D721Med (cell line): Measurements from ENCODE around the gene FAM149A.
A peak's percentile ranks its signal among the peaks of the same experiment; 100 is the strongest.

Source experiments
- DNase-seq: peaks from one replicate; pipeline ENCODE4 v3.0.0; 2011; ENCODE audit warnings: low spot score; ENCODE audit not compliant: insufficient read length
- FAIRE-seq: peaks from 2 replicates; lab custom pipeline; 2011; peaks lifted over from hg19 to GRCh38; lab: Jason Lieb, UNC
- CTCF ChIP-seq: IDR thresholded peaks from 2 replicates; pipeline ENCODE4 v1.5.1; 2012; ENCODE audit warnings: mild to moderate bottlenecking, control low read depth; ENCODE audit not compliant: insufficient read depth; ENCODE audit errors: missing control alignments

The FAM149A gene

GRCh38 chr4:186191200-186192065 is 86.9 kb downstream of the FAM149A start, which contains the start of gene CYP4V2:
TSS of gene CYP4V2 (plus strand) at chr4:186191567. CDS start at chr4:186191824, 257 bp downstream.
- TF ChIP-seq CTCF: no peak
- peak; percentile 51 for DNase-seq
- no peak for FAIRE-seq

GRCh38 chr4:186192066-186192612 is 87.6 kb downstream of the FAM149A start:
- no peak for TF ChIP-seq CTCF
- DNase-seq (no peak), FAIRE-seq (no peak)

- DNase-seq (no peak), FAIRE-seq (no peak)
- TF ChIP-seq CTCF: no peak
These were observed 89.3 kb downstream of the FAM149A start for GRCh38 chr4:186193851-186194250.

- DNase-seq: no peak
- TF ChIP-seq CTCF: no peak
- FAIRE-seq: no peak
These were observed 91.6 kb downstream of the FAM149A start for GRCh38 chr4:186196063-186196462.

- TF ChIP-seq CTCF: no peak
- no peak for FAIRE-seq
- no peak for DNase-seq
These were observed 96.0 kb downstream of the FAM149A start for GRCh38 chr4:186200516-186200915.

GRCh38 chr4:186201010-186201409 is 96.5 kb downstream of the FAM149A start:
- no peak for DNase-seq
- FAIRE-seq: no peak
- TF ChIP-seq CTCF: no peak
